Activated CD4-positive, CD25-positive, alpha-beta regulatory T cell treated with anti-CD3 and anti-CD28 coated beads, Interleukin-2, amount 50 U/mL, for 72 hours (primary cell): ENCODE measurements around the gene ARCN1.

Experiments used
- DNase-seq: peaks from one replicate; pipeline ENCODE4 v3.0.0; 2021

ARCN1 gene

DNA sequence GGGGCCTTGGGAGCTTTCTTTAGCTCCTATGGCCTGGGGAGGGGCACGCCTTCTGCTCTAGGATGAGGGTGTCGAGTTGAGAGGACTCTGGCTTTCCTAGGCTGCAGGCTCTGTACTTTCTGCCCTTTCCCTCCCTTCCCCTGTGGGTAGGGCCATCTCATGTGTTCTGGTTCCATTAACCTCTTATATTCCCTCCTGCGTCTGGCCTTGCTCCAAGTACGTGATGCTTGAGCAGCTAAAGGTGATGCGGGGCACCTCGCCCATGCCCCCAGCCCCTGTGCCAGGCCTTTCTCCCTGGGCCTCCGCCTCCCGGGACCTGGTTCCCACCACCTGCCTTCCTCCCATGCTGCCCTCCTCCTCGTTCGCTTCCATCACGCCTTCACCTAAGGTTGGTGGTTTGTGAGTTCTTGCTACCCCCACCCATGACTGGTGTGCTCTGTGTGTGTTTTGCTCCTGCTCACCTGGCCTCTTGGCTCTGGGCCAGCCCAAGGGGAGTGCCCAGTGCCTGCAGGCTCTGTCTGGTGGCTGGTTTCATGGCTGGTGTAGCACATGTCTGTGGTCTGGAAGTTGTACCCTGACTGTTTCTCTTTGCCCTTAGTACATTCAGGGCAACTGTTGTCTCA, 69.3 kb downstream of the ARCN1 start:
- no peak for DNase-seq

DNA sequence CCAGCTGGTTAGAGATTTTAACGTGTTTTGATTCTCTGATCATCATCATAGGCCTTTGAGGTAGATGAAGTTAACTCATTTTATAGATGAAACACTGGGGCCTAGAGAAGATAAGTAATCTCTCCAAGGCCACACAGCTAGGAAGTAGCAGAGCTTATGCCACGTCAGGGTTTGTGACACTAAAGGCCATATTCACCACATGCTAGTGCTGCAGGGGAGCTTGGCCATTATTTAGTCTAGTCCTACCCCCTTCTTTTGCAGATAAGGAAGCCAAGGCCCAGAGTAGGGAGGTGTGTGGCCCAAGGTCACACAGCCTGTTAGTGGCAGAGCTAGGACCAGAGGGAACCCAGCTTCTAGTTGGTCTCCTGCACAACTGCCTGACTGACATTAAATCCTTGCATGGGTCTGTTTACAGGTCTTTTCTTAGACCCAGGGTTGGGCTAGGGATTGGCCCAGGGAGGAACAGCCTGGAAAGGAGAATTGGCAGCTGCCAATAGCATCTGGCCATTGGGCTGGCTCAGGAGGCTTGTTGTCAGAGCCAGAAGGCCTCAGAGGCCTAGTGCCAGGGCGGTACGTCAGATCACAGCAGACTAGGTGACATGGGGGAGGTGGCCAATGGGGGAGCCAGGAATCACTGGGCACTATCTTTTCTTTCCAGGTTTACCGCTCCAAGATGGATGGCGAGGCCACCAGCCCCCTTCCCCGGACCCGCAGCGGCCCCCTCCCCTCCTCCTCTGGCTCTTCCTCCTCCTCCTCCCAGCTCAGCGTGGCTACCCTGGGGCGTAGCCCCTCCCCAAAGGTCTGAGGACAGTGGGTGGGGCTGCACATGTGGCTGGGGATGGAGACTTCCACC, 71.2 kb downstream of the ARCN1 start:
- no peak for DNase-seq

DNA sequence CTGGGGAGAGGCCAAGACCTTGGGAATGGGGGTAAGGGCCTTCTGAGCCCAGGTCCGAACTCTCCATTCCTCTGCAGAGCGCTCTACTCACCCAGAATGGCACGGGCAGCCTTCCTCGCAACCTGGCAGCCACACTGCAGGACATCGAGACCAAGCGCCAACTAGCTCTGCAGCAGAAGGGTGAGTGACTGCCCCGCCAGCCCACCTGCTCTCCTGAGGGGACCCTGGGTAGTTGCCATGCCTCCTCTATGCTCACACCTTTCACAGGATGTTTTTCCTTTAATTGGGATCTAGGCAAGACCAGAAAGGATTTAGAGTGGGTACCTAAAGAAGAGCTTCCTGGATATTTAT, 71.8 kb downstream of the ARCN1 start:
- DNase-seq = no peak

DNA sequence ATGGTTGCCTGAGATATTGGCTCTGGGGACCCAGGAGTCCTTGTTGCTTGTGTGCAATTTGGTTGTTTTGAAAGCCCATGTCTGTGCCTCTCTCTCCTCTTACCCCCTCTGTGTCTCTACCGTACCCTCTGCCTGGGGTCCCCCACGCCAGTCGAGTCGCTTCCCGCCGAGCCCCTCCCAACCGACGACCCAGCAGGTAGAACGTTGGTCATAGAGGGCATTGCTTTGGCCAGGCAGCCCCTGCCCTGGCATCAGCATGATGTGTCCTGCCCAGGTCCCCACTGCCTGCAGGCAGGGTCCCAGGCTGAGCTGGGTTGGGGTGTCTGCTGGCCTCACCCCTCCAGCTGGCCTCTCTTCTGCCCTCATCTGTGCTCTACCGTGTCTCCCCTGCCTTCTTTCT, 72.3 kb downstream of the ARCN1 start:
- no peak for DNase-seq

DNA sequence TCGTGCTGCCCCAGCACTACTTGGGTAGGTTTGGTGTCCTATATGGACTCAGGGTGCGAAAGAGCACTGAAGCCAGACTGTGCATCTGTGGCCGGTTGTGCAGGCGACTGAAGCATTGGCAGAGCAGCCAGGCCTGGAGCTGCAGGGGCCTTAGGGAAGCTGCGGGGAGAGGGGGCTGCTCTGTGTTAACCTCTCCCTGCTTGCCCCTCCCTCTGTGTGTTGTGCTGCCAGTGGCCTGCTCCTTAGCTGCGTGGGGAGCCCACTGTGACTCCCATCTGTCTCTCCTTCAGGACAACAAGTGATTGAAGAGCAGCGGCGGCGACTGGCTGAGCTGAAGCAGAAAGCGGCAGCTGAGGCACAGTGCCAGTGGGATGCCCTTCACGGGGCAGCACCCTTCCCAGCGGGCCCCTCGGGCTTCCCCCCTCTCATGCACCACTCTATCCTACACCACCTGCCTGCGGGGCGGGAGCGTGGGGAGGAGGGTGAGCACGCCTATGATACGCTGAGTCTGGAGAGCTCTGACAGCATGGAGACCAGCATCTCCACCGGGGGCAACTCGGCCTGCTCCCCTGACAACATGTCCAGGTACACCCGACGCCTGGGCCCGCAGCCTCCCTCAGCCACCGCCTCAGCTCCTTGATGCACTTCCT, 73.0 kb downstream of the ARCN1 start:
- no peak for DNase-seq

DNA sequence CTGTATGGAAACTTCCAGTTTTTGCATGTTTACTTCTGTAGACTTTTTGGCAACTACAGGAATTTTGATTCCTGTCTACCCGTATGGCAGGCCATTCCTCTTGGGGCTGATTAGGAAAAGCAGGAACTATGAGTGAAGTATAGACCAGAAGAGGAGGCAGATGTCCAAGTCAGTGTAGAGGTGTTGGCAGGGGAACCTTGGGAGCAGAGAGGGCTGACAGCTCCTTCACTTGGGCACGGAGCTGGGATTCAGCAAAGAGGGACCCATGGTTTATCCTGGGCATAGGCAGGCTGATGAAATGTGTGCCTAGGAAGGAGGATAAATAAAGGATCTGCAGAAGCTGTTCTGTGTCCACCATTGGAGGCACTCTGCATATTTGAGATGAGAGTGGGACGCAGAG, 74.2 kb downstream of the ARCN1 start:
- no peak for DNase-seq

DNA sequence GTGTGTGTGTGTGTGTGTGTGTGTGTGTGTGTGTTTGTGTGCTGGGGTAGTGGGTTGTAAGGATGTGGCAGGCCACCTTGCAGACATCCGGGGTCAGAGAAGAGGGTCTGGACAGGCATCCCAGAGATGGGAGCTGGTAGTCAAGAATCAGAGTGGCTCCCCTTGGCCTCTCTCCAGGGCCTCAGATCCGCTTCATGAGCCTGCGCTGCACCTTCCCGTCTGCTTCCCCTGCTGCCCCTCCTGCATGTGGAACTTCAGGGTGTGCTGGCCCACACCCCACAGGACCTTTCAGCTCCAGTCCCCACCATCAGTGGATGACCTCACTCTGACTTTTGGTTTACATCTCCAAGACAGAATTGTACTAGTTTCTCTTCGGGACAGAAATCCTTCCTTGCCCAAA, 76.1 kb downstream of the ARCN1 start:
- DNase-seq = no peak

DNA sequence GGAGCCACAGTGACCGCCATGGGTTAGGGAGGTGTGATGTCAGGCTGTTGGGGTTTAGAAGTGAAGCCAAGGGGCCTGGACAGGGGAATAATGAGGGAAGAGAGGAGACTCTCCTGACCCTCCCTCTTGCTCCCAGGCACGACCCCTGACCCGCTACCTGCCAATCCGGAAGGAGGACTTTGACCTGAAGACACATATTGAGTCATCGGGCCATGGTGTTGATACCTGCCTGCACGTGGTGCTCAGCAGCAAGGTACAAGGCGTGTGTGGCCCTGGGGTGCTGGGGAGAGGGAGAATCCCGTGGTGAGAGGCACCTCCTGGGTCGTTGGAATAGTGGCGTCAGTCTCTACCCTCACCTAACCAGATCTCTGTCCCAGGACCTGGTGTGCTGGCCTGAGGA, 77.7 kb downstream of the ARCN1 start:
- DNase-seq = no peak

DNA sequence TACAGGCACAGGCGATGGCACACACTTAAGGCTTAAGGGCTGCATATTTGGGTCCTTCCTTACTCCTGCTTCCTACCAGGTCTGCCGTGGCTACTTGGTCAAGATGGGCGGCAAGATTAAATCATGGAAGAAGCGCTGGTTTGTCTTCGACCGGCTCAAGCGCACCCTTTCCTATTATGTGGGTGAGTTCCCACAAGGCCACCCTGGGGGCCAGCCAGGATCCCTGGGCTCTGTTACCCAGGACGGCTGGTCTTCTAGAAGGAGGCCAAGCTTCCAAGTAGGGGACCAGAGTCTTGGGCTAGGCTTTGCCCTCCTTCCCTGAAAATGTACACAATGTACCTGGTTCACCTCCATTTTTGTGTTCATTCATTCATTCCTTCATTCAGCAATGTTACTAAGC, 78.2 kb downstream of the ARCN1 start:
- DNase-seq = no peak

DNA sequence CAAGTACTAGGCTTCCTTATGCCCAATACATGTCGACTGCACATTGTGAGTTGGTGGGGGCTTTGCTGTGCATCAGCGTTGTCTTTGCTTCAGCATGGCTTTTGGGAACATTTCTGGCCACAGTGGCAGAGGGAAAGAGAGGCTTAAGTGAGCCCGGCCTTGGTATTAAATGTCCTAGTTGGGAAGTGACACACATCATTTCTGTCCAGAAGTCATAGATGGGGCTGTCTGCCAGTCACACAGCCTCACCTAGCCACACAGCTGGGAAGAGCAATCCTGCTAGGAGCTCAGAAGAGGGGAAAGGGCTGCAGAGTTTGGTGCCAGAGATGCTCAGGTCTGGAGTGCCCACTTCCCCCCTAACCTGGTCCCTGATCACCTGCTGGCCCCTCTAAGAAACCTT, 79.6 kb downstream of the ARCN1 start:
- DNase-seq = no peak
